HepG2 (cell line): ENCODE data around the gene EGLN1. TPM values are rescaled to one million over a fixed set of nuclear protein-coding genes. Genes with fewer than 3 reads are reported as not detected.

Experiments
- ATAC-seq: fragments of 200-7000 bp; cut with Tn5 transposase; 3 replicates; pipeline ENCODE4 v1.9.1; 2020; ENCODE audit warnings: mild to moderate bottlenecking, moderate library complexity
- BruUV-seq: library from RNA; stranded (reverse); fragments of 400-500 nt; replicated peaks from 2 replicates; lab custom pipeline; 2021; lab: Mats Ljungman, UMichigan
- CTCF ChIA-PET: fragments of 300-600 bp; formaldehyde crosslinking; extraction: SDS; loops from one replicate; lab custom pipeline; 2021; ENCODE audit warnings: low total read pairs, inconsistent platforms, low intra/inter-chr PET ratio; lab: Yijun Ruan, JAX
- POLR2A ChIA-PET: fragments of 350-600 bp; sonication (Branson Sonifier 250); formaldehyde crosslinking; loops from one replicate; lab custom pipeline; 2020; ENCODE audit warnings: antibody characterized with exemption, inconsistent platforms; lab: Yijun Ruan, JAX
- DNase-seq: peaks from one replicate; pipeline ENCODE4 v3.0.0-alpha.2; 2015; ENCODE audit warnings: low spot score
- FAIRE-seq: peaks from 3 replicates; lab custom pipeline; 2011; peaks lifted over from hg19 to GRCh38; lab: Jason Lieb, UNC
- H2AFZ ChIP-seq: one replicate; pipeline ENCODE4 v1.6.1; 2011; ENCODE audit warnings: low read length, inconsistent platforms
- H3K27ac ChIP-seq: fragments of 300-600 bp; 3 replicates; pipeline ENCODE4 v1.8.0; 2011; ENCODE audit warnings: mixed run types, mild to moderate bottlenecking, mixed read lengths, low read length, inconsistent platforms; ENCODE audit not compliant: insufficient read depth; ENCODE audit errors: extremely low read length
- H3K27me3 ChIP-seq, 2 experiments: fragments of 200-600 bp in 1 of 2; 2 replicates in 1 of 2; 3 replicates in 1 of 2; pipeline versions ENCODE4 v1.6.0 to v1.8.0; 2011; ENCODE audit warnings: low read length in 2 of 2, mild to moderate bottlenecking in 2 of 2, moderate library complexity in 2 of 2, inconsistent platforms in 1 of 2; ENCODE audit not compliant: insufficient read depth in 2 of 2, control insufficient read depth in 1 of 2
- H3K36me3 ChIP-seq, 2 experiments: fragments of 200-600 bp in 1 of 2; replicated peaks in 1 of 2; 2 replicates in 1 of 2; 3 replicates in 1 of 2; pipeline versions ENCODE4 v1.5.1 to v1.8.0; 2011; ENCODE audit warnings: low read length in 2 of 2, inconsistent platforms in 1 of 2; ENCODE audit not compliant: insufficient read depth in 2 of 2, control insufficient read depth in 1 of 2
- H3K4me1 ChIP-seq: 2 replicates; pipeline ENCODE4 v1.5.1; 2012; ENCODE audit warnings: low read length, inconsistent platforms; ENCODE audit not compliant: insufficient read depth
- H3K4me2 ChIP-seq: 2 replicates; pipeline ENCODE4 v1.6.0; 2011; ENCODE audit warnings: low read depth, low read length, inconsistent platforms
- H3K4me3 ChIP-seq, 3 experiments: fragments of 200-600 bp in 1 of 3; sonication (generic), shearing (Covaris generic) in 1 of 3; replicated peaks in 1 of 3; 2 replicates each; pipeline ENCODE4 v1.5.1; 2011 to 2016; ENCODE audit warnings: low read length in 3 of 3, inconsistent platforms in 2 of 3, low read depth in 2 of 3, mild to moderate bottlenecking in 2 of 3, control low read depth in 1 of 3, mixed read lengths in 1 of 3; ENCODE audit not compliant: insufficient read depth in 1 of 3
- H3K79me2 ChIP-seq: one replicate; pipeline ENCODE4 v1.6.1; 2011; ENCODE audit warnings: low read length, inconsistent platforms; ENCODE audit not compliant: insufficient read depth
- H3K9ac ChIP-seq: 2 replicates; pipeline ENCODE4 v1.6.0; 2011; ENCODE audit warnings: mild to moderate bottlenecking, low read depth, low read length, inconsistent platforms; ENCODE audit not compliant: insufficient read depth
- H3K9me3 ChIP-seq: 2 replicates; pipeline ENCODE4 v1.5.1; 2012; ENCODE audit warnings: mild to moderate bottlenecking, low read length
- H4K20me1 ChIP-seq: 2 replicates; pipeline ENCODE4 v1.6.0; 2011; ENCODE audit warnings: inconsistent platforms, mild to moderate bottlenecking, low read length, moderate library complexity; ENCODE audit not compliant: insufficient read depth
- CSRNP1 ChIP-seq: sonication (generic); formaldehyde crosslinking; IDR thresholded peaks from 2 replicates; pipeline ENCODE4 v1.8.1; 2023; ENCODE audit warnings: mild to moderate bottlenecking, missing genetic modification reagents
- DMTF1 ChIP-seq: sonication (generic); formaldehyde crosslinking; IDR thresholded peaks from 2 replicates; pipeline ENCODE4 v1.4.0; 2020; ENCODE audit warnings: mild to moderate bottlenecking, missing genetic modification reagents
- HDAC1 ChIP-seq: sonication (generic); formaldehyde crosslinking; IDR thresholded peaks from 2 replicates; pipeline ENCODE4 v1.5.1; 2020; ENCODE audit warnings: mild to moderate bottlenecking, missing genetic modification reagents
- SNAPC2 ChIP-seq: sonication (generic); formaldehyde crosslinking; IDR thresholded peaks from 2 replicates; pipeline ENCODE4 v1.8.1; 2022; ENCODE audit warnings: mild to moderate bottlenecking, missing genetic modification reagents
- STAG1 ChIP-seq: sonication (generic); formaldehyde crosslinking; IDR thresholded peaks from 2 replicates; pipeline ENCODE4 v1.4.0; 2020; ENCODE audit warnings: missing genetic modification reagents
- SYNCRIP ChIP-seq: fragments of 200-400 bp; formaldehyde crosslinking; IDR thresholded peaks from 2 replicates; pipeline ENCODE4 v1.6.1; 2018; ENCODE audit warnings: mild to moderate bottlenecking, low read depth, low read length; ENCODE audit not compliant: insufficient read depth
- ZMAT3 ChIP-seq: sonication (generic); formaldehyde crosslinking; conservative IDR thresholded peaks from 2 replicates; pipeline ENCODE4 v1.7.0; 2021; ENCODE audit warnings: missing genetic modification reagents
- ZNF138 ChIP-seq: sonication (generic); formaldehyde crosslinking; IDR thresholded peaks from 2 replicates; pipeline ENCODE4 v1.5.0; 2020; ENCODE audit warnings: mild to moderate bottlenecking, low read depth, missing genetic modification reagents
- ZNF740 ChIP-seq: sonication (generic); formaldehyde crosslinking; IDR thresholded peaks from 2 replicates; pipeline ENCODE4 v1.4.0; 2020; ENCODE audit warnings: missing genetic modification reagents
- ZNF761 ChIP-seq: sonication (generic); formaldehyde crosslinking; conservative IDR thresholded peaks from 2 replicates; pipeline ENCODE4 v1.4.0; 2020; ENCODE audit warnings: mild to moderate bottlenecking, missing genetic modification reagents
- WGBS: methylation state at CpG from one replicate; pipeline ENCODE4 v1.1.6; 2017; ENCODE audit warnings: low lambda C conversion rate; 5-methylcytosine and 5-hydroxymethylcytosine counted together
- in situ Hi-C: cut with HindIII; loops from 2 replicates; pipeline ENCODE4 v1.10.0; 2017; ENCODE audit warnings: low pct_unique_long_range_greater_than_20kb; ENCODE audit not compliant: extremely low pct_ligation_motif_present
- intact Hi-C: fragments of 100-400 bp; cut with micrococcal nuclease; formaldehyde crosslinking; loops from one replicate; pipeline ENCODE4 v1.10.0; 2022; ENCODE audit not compliant: unreplicated experiment
- polyA plus RNA-seq, 8 experiments: library from polyadenylated mRNA; depleted of rRNA in 3 of 8; stranded (reverse) in 7 of 8; unstranded in 1 of 8; fragments of >200 nt; fragmentation: Illumina TruSeq in 4 of 8; extraction: Trizol in 4 of 8; gene quantifications; 2 replicates each; pipeline versions ENCODE4 v1.2.1 to v1.2.3, GENCODE V29; 2011 to 2016; ENCODE audit warnings: low read depth in 4 of 8, missing spikeins in 1 of 8, mixed read lengths in 1 of 8; ENCODE audit not compliant: insufficient read depth in 1 of 8
- total RNA-seq, 5 experiments: library from RNA; depleted of rRNA; stranded (reverse); fragments of >200 nt; fragmentation: Illumina TruSeq; extraction: Trizol; gene quantifications; 2 replicates each; pipeline ENCODE4 v1.2.3, GENCODE V29; 2016; ENCODE audit warnings: low read depth in 1 of 5

EGLN1 gene
- total and polyA plus RNA-seq, 2 of the 13 experiments (the other 11 are each of a cell fraction or from before 2014, with no cell fraction given) = 34.4 to 44.1 TPM

GRCh38 chr1:231465051-231465450, 43.0 kb upstream of the EGLN1 start (continued):
- TF ChIP-seq CSRNP1 (CRISPR knock-in tag) = no peak
- TF ChIP-seq ZNF138 (CRISPR knock-in tag) = no peak
- no peak for TF ChIP-seq ZNF740 (CRISPR knock-in tag)
- TF ChIP-seq SNAPC2 (CRISPR knock-in tag) = no peak

- no peaks in the 10 kb centered on the region for H3K79me2 ChIP-seq
- DNase-seq = no peak
- TF ChIP-seq HDAC1 (CRISPR knock-in tag) (no peak), SYNCRIP (no peak), STAG1 (CRISPR knock-in tag) (no peak), ZNF761 (no peak), DMTF1 (no peak), ZMAT3 (CRISPR knock-in tag) (no peak)
- no TSS peak for BruUV-seq
- H3K4me2 ChIP-seq = no peak overlapping the region
- no peaks in the 10 kb centered on the region for H3K36me3 ChIP-seq
- H3K27me3 ChIP-seq = no peaks in the 10 kb centered on the region; a peak in 1 of 5 replicates
- no peak for FAIRE-seq
- H2AFZ ChIP-seq = no peak overlapping the region
- POLR2A ChIA-PET = no interaction called here
- no peaks in the 10 kb centered on the region for H3K9me3 ChIP-seq
- intact Hi-C loops = no loop called here
- H3K4me3 ChIP-seq = no peak overlapping the region
- no peaks in the 10 kb centered on the region for H4K20me1 ChIP-seq
- in situ Hi-C loops = no loop called here
- no peak for ATAC-seq
- CTCF ChIA-PET = no interaction called here
- no peak overlapping the region for H3K27ac ChIP-seq
- H3K4me1 ChIP-seq = no peaks in the 10 kb centered on the region
- 6% methylated on average over 6 of the region's 6 CpGs for WGBS
- H3K9ac ChIP-seq = no peak overlapping the region
These were observed 41.5 kb upstream of the EGLN1 start for GRCh38 chr1:231463541-231463940.
